HepG2 (cell line): Measurements from ENCODE around the gene NHLH2. TPM values are rescaled to one million over a fixed set of nuclear protein-coding genes. Genes with fewer than 3 reads are reported as not detected.

ENCODE experiments used
- ATAC-seq: fragments of 200-7000 bp; cut with Tn5 transposase; 3 replicates; pipeline ENCODE4 v1.9.1; 2020; ENCODE audit warnings: mild to moderate bottlenecking, moderate library complexity
- BruUV-seq: library from RNA; stranded (reverse); fragments of 400-500 nt; replicated peaks from 2 replicates; lab custom pipeline; 2021; lab: Mats Ljungman, UMichigan
- CTCF ChIA-PET: fragments of 300-600 bp; formaldehyde crosslinking; extraction: SDS; loops from one replicate; lab custom pipeline; 2021; ENCODE audit warnings: low total read pairs, inconsistent platforms, low intra/inter-chr PET ratio; lab: Yijun Ruan, JAX
- POLR2A ChIA-PET: fragments of 350-600 bp; sonication (Branson Sonifier 250); formaldehyde crosslinking; loops from one replicate; lab custom pipeline; 2020; ENCODE audit warnings: antibody characterized with exemption, inconsistent platforms; lab: Yijun Ruan, JAX
- DNase-seq: peaks from one replicate; pipeline ENCODE4 v3.0.0-alpha.2; 2015; ENCODE audit warnings: low spot score
- FAIRE-seq: peaks from 3 replicates; lab custom pipeline; 2011; peaks lifted over from hg19 to GRCh38; lab: Jason Lieb, UNC
- H2AFZ ChIP-seq: one replicate; pipeline ENCODE4 v1.6.1; 2011; ENCODE audit warnings: low read length, inconsistent platforms
- H3K27ac ChIP-seq: fragments of 300-600 bp; 3 replicates; pipeline ENCODE4 v1.8.0; 2011; ENCODE audit warnings: mixed run types, mild to moderate bottlenecking, mixed read lengths, low read length, inconsistent platforms; ENCODE audit not compliant: insufficient read depth; ENCODE audit errors: extremely low read length
- H3K27me3 ChIP-seq, 2 experiments: fragments of 200-600 bp in 1 of 2; 2 replicates in 1 of 2; 3 replicates in 1 of 2; pipeline versions ENCODE4 v1.6.0 to v1.8.0; 2011; ENCODE audit warnings: low read length in 2 of 2, mild to moderate bottlenecking in 2 of 2, moderate library complexity in 2 of 2, inconsistent platforms in 1 of 2; ENCODE audit not compliant: insufficient read depth in 2 of 2, control insufficient read depth in 1 of 2
- H3K36me3 ChIP-seq, 2 experiments: fragments of 200-600 bp in 1 of 2; replicated peaks in 1 of 2; 2 replicates in 1 of 2; 3 replicates in 1 of 2; pipeline versions ENCODE4 v1.5.1 to v1.8.0; 2011; ENCODE audit warnings: low read length in 2 of 2, inconsistent platforms in 1 of 2; ENCODE audit not compliant: insufficient read depth in 2 of 2, control insufficient read depth in 1 of 2
- H3K4me1 ChIP-seq: 2 replicates; pipeline ENCODE4 v1.5.1; 2012; ENCODE audit warnings: low read length, inconsistent platforms; ENCODE audit not compliant: insufficient read depth
- H3K4me2 ChIP-seq: 2 replicates; pipeline ENCODE4 v1.6.0; 2011; ENCODE audit warnings: low read depth, low read length, inconsistent platforms
- H3K4me3 ChIP-seq, 3 experiments: fragments of 200-600 bp in 1 of 3; sonication (generic), shearing (Covaris generic) in 1 of 3; replicated peaks in 1 of 3; 2 replicates each; pipeline ENCODE4 v1.5.1; 2011 to 2016; ENCODE audit warnings: low read length in 3 of 3, inconsistent platforms in 2 of 3, low read depth in 2 of 3, mild to moderate bottlenecking in 2 of 3, control low read depth in 1 of 3, mixed read lengths in 1 of 3; ENCODE audit not compliant: insufficient read depth in 1 of 3
- H3K79me2 ChIP-seq: one replicate; pipeline ENCODE4 v1.6.1; 2011; ENCODE audit warnings: low read length, inconsistent platforms; ENCODE audit not compliant: insufficient read depth
- H3K9ac ChIP-seq: 2 replicates; pipeline ENCODE4 v1.6.0; 2011; ENCODE audit warnings: mild to moderate bottlenecking, low read depth, low read length, inconsistent platforms; ENCODE audit not compliant: insufficient read depth
- H3K9me3 ChIP-seq: 2 replicates; pipeline ENCODE4 v1.5.1; 2012; ENCODE audit warnings: mild to moderate bottlenecking, low read length
- H4K20me1 ChIP-seq: 2 replicates; pipeline ENCODE4 v1.6.0; 2011; ENCODE audit warnings: inconsistent platforms, mild to moderate bottlenecking, low read length, moderate library complexity; ENCODE audit not compliant: insufficient read depth
- ATF7 ChIP-seq, 2 experiments: fragments of 450-650 bp in 1 of 2; sonication (generic) in 1 of 2; formaldehyde crosslinking in 1 of 2; IDR thresholded peaks; 2 replicates each; pipeline versions ENCODE4 v1.4.0 to v1.6.1; 2016 to 2020; ENCODE audit warnings: antibody characterized with exemption in 1 of 2, mild to moderate bottlenecking in 1 of 2, missing genetic modification reagents in 1 of 2
- BRF2 ChIP-seq: sonication (generic); formaldehyde crosslinking; IDR thresholded peaks from 2 replicates; pipeline ENCODE4 v1.8.1; 2022; ENCODE audit warnings: mild to moderate bottlenecking, missing genetic modification reagents
- FOSL1 ChIP-seq: sonication (generic); formaldehyde crosslinking; IDR thresholded peaks from 2 replicates; pipeline ENCODE4 v1.9.0; 2021; ENCODE audit warnings: missing genetic modification reagents, borderline replicate concordance
- HMGA1 ChIP-seq: sonication (generic); formaldehyde crosslinking; conservative IDR thresholded peaks from 2 replicates; pipeline ENCODE4 v1.4.0; 2020; ENCODE audit warnings: missing genetic modification reagents
- RARA ChIP-seq: IDR thresholded peaks from 2 replicates; pipeline ENCODE4 v1.6.1; 2016; ENCODE audit warnings: missing genetic modification reagents, missing compliant biosample characterization
- SALL2 ChIP-seq: sonication (generic); formaldehyde crosslinking; IDR thresholded peaks from 2 replicates; pipeline ENCODE4 v1.8.1; 2023; ENCODE audit warnings: mild to moderate bottlenecking, missing genetic modification reagents, inconsistent platforms
- SMC3 ChIP-seq: IDR thresholded peaks from 2 replicates; pipeline ENCODE4 v1.6.1; 2011; ENCODE audit warnings: low read length, improper control_type of control experiment
- ZBTB20 ChIP-seq: sonication (generic); formaldehyde crosslinking; IDR thresholded peaks from 2 replicates; pipeline ENCODE4 v1.8.1; 2023; ENCODE audit warnings: missing genetic modification reagents, low read depth, mild to moderate bottlenecking, borderline replicate concordance
- ZBTB26 ChIP-seq: IDR thresholded peaks from 2 replicates; pipeline ENCODE4 v1.6.1; 2016; ENCODE audit warnings: missing compliant biosample characterization, missing genetic modification reagents, borderline replicate concordance
- ZFYVE20 ChIP-seq: sonication (generic); formaldehyde crosslinking; IDR thresholded peaks from 2 replicates; pipeline ENCODE4 v1.8.0; 2023; ENCODE audit warnings: low read depth, mild to moderate bottlenecking, moderate library complexity, missing genetic modification reagents, borderline replicate concordance
- ZNF18 ChIP-seq: sonication (generic); formaldehyde crosslinking; IDR thresholded peaks from 2 replicates; pipeline ENCODE4 v1.8.0; 2022; ENCODE audit warnings: mild to moderate bottlenecking, missing genetic modification reagents; ENCODE audit not compliant: insufficient replicate concordance
- ZNF263 ChIP-seq: sonication (generic); formaldehyde crosslinking; IDR thresholded peaks from 2 replicates; pipeline ENCODE4 v1.4.0; 2020; ENCODE audit warnings: missing genetic modification reagents
- ZNF468 ChIP-seq: sonication (generic); formaldehyde crosslinking; IDR thresholded peaks from 2 replicates; pipeline ENCODE4 v1.8.0; 2022; ENCODE audit warnings: mild to moderate bottlenecking, moderate library complexity, missing genetic modification reagents
- ZNF749 ChIP-seq: sonication (generic); formaldehyde crosslinking; IDR thresholded peaks from 2 replicates; pipeline ENCODE4 v1.8.0; 2022; ENCODE audit warnings: mild to moderate bottlenecking, missing genetic modification reagents, moderate library complexity, borderline replicate concordance
- WGBS: methylation state at CpG from one replicate; pipeline ENCODE4 v1.1.6; 2017; ENCODE audit warnings: low lambda C conversion rate; 5-methylcytosine and 5-hydroxymethylcytosine counted together
- in situ Hi-C: cut with HindIII; loops from 2 replicates; pipeline ENCODE4 v1.10.0; 2017; ENCODE audit warnings: low pct_unique_long_range_greater_than_20kb; ENCODE audit not compliant: extremely low pct_ligation_motif_present
- intact Hi-C: fragments of 100-400 bp; cut with micrococcal nuclease; formaldehyde crosslinking; loops from one replicate; pipeline ENCODE4 v1.10.0; 2022; ENCODE audit not compliant: unreplicated experiment
- polyA plus RNA-seq, 8 experiments: library from polyadenylated mRNA; depleted of rRNA in 3 of 8; stranded (reverse) in 7 of 8; unstranded in 1 of 8; fragments of >200 nt; fragmentation: Illumina TruSeq in 4 of 8; extraction: Trizol in 4 of 8; gene quantifications; 2 replicates each; pipeline versions ENCODE4 v1.2.1 to v1.2.3, GENCODE V29; 2011 to 2016; ENCODE audit warnings: low read depth in 4 of 8, missing spikeins in 1 of 8, mixed read lengths in 1 of 8; ENCODE audit not compliant: insufficient read depth in 1 of 8
- total RNA-seq, 5 experiments: library from RNA; depleted of rRNA; stranded (reverse); fragments of >200 nt; fragmentation: Illumina TruSeq; extraction: Trizol; gene quantifications; 2 replicates each; pipeline ENCODE4 v1.2.3, GENCODE V29; 2016; ENCODE audit warnings: low read depth in 1 of 5

The NHLH2 gene
- total and polyA plus RNA-seq, 2 of the 13 experiments (the other 11 are each of a cell fraction or from before 2014, with no cell fraction given) = not detected

- FAIRE-seq = no peak
- no peaks in the 10 kb centered on the region for H4K20me1 ChIP-seq
- H3K9ac ChIP-seq = no peak overlapping the region
- ATAC-seq = no peak
- BruUV-seq = no TSS peak
- peaks cover 1 to 29% of the 10 kb centered on the region in 2 experiments; a peak in 2 of 5 replicates for H3K27me3 ChIP-seq
- DNase-seq = no peak
- H3K4me1 ChIP-seq = 0 out of 2 replicates have a peak, but pooled peaks cover 7% of the 10 kb centered on the region
- POLR2A ChIA-PET = no interaction called here
- TF ChIP-seq ZBTB26 (no peak), ZNF263 (CRISPR knock-in tag) (no peak), BRF2 (CRISPR knock-in tag) (no peak), HMGA1 (CRISPR knock-in tag) (no peak), ZBTB20 (CRISPR knock-in tag) (no peak), ZNF18 (no peak), RARA (CRISPR knock-in tag) (no peak), ZFYVE20 (CRISPR knock-in tag) (no peak), SMC3 (no peak), SALL2 (CRISPR knock-in tag) (no peak), ATF7 (IDR thresholded peaks at IDR 0.05) (no peak), ATF7 (CRISPR knock-in tag; IDR thresholded peaks at IDR 0.05) (no peak), ZNF749 (CRISPR knock-in tag) (no peak), FOSL1 (CRISPR knock-in tag) (no peak), ZNF468 (CRISPR knock-in tag) (no peak)
- H3K9me3 ChIP-seq = no peaks in the 10 kb centered on the region
- no peaks in the 10 kb centered on the region for H3K36me3 ChIP-seq
- in situ Hi-C loops = no loop called here
- no peak overlapping the region for H3K4me2 ChIP-seq
- intact Hi-C loops = no loop called here
- H2AFZ ChIP-seq = no peak overlapping the region
- WGBS = 17% methylated on average over 3 of the region's 3 CpGs
- H3K27ac ChIP-seq = no peak overlapping the region
- CTCF ChIA-PET = no interaction called here
- no peak overlapping the region for H3K4me3 ChIP-seq
- no peaks in the 10 kb centered on the region for H3K79me2 ChIP-seq
Observed at GRCh38 chr1:115826628-115827027, 14.3 kb downstream of the NHLH2 start.
